Aorta (tissue), 5 donors: ENCODE measurements around the gene ZDHHC11. TPM values are rescaled to one million over a fixed set of nuclear protein-coding genes. Genes with fewer than 3 reads are reported as not detected.
"Not testable (repeated sequence)": the region's sequence is repeated elsewhere in the genome, so short reads cannot be mapped to it uniquely, and the experiment has no call there.

ENCODE experiments used
- ATAC-seq: fragments of 200-7000 bp; cut with Tn5 transposase; one replicate; pipeline ENCODE4 v1.9.1; 2022; ENCODE audit warnings: moderate library complexity; ENCODE audit not compliant: low FRiP score
- DNase-seq, 2 donors: peaks; one replicate each; pipeline ENCODE4 v3.0.0-alpha.2; 2020
- H3K27ac ChIP-seq, 2 donors: one replicate each; pipeline ENCODE4 v1.5.1; 2013; ENCODE audit warnings: low read length in 2 of 2, mild to moderate bottlenecking in 2 of 2, moderate library complexity in 2 of 2, control low read depth in 1 of 2, inconsistent platforms in 1 of 2, low read depth in 1 of 2
- H3K27me3 ChIP-seq, 2 donors: one replicate each; pipeline ENCODE4 v1.6.1; 2013; ENCODE audit warnings: control low read depth in 1 of 2, low read length in 1 of 2, mild to moderate bottlenecking in 1 of 2, moderate library complexity in 1 of 2; ENCODE audit not compliant: insufficient read depth in 2 of 2, control insufficient read depth in 1 of 2
- H3K36me3 ChIP-seq, 2 donors: one replicate each; pipeline ENCODE4 v1.6.1; 2013; ENCODE audit warnings: control low read depth in 1 of 2, low read length in 1 of 2, mild to moderate bottlenecking in 1 of 2; ENCODE audit not compliant: insufficient read depth in 2 of 2, control insufficient read depth in 1 of 2
- H3K4me1 ChIP-seq, 2 donors: one replicate each; pipeline ENCODE4 v1.6.1; 2013; ENCODE audit warnings: low read length in 2 of 2, control low read depth in 1 of 2, mild to moderate bottlenecking in 1 of 2, moderate library complexity in 1 of 2; ENCODE audit not compliant: insufficient read depth in 2 of 2, control insufficient read depth in 1 of 2
- H3K4me3 ChIP-seq, 2 donors: one replicate each; pipeline ENCODE4 v1.5.1; 2013; ENCODE audit warnings: low read length in 2 of 2, control low read depth in 1 of 2, mild to moderate bottlenecking in 1 of 2
- H3K9me3 ChIP-seq: one replicate; pipeline ENCODE4 v1.6.1; 2013; ENCODE audit warnings: mild to moderate bottlenecking, low read length; ENCODE audit not compliant: control insufficient read depth
- WGBS, 2 donors: extraction: QIAGEN DNeasy Blood & Tissue Kit; methylation state at CpG; one replicate each; pipeline ENCODE4 v1.1.7; 2013; 5-methylcytosine and 5-hydroxymethylcytosine counted together
- intact Hi-C, 2 donors: fragments of 100-400 bp; cut with DNase I; formaldehyde crosslinking; loops; one replicate each; pipeline versions ENCODE4 v1.14.2 to v1.15.0; 2022
- polyA plus RNA-seq, 2 donors: library from polyadenylated mRNA; stranded (reverse); fragments of 200-250 nt; gene quantifications; one replicate each; pipeline ENCODE4 v1.2.3, GENCODE V29; 2013
- total RNA-seq, 2 donors: library from RNA; stranded (reverse); fragmentation: NEBNext Ultra II Directional; extraction: Animal tissue kit (Norgen Biotek cat#: 25700); gene quantifications; one replicate each; pipeline ENCODE4 v1.2.1, GENCODE V29; 2021
- donor health status: healthy with polysubstance abuse.
- donor health status: Bipolar disorder and iron deficiency.
- donor health status: DM: no; HTN: no; CAD: no.
- donor health status: DM: no; HTN: no; CAD: no.
- donor health status: DM: yes; HTN: yes; CAD: no.

The ZDHHC11 gene
- total and polyA plus RNA-seq, 4 donors, result 1.5 to 26.0 (median 6.2) TPM

DNA sequence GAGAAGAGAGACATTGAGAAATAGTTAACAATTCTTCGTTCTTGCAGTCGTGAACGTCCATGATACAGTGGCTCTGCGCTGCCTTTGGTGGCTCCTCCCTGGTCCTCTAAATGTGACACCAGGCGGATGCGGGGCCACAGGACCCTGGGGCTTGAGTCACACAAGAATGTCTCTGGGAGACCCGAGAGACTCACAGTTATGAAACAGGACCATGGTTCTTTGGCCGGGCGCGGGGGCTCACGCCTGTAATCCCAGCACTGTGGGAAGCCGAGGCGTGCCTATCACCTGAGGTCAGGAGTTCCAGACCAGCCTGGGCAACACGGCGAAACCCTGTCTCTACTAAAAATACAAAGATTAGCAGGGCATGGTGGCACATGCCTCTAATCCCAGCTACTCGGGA is 767 bp upstream of the ZDHHC11 start:
- intact Hi-C loops, result no loop called here
- H3K36me3 ChIP-seq, result no peaks in the 10 kb centered on the region
- peak in 1 of 2 donors; percentile 63 for DNase-seq
- no peaks in the 10 kb centered on the region for H3K4me1 ChIP-seq
- no peak for ATAC-seq
- H3K9me3 ChIP-seq, result no peaks in the 10 kb centered on the region
- no peaks in the 10 kb centered on the region for H3K27me3 ChIP-seq
- H3K4me3 ChIP-seq, result no peak overlapping the region
- 74 to 78% methylated on average over 16 of the region's 16 CpGs for WGBS, 2 donors
- no peak overlapping the region for H3K27ac ChIP-seq

GRCh38 chr5:851076-851475 is 290 bp upstream of the ZDHHC11 start:
- Histone ChIP-seq H3K4me3 (no peak overlapping the region), H3K27me3 (no peaks in the 10 kb centered on the region), H3K27ac (no peak overlapping the region), H3K36me3 (no peaks in the 10 kb centered on the region), H3K4me1 (no peaks in the 10 kb centered on the region), H3K9me3 (no peaks in the 10 kb centered on the region)
- intact Hi-C loops, result no loop called here
- DNase-seq, result peak; percentile 32 to 68
- 65% methylated on average over 19 of the region's 19 CpGs for WGBS, 2 donors
- ATAC-seq, result no peak

- ATAC-seq, result peak; percentile 40
- no peaks in the 10 kb centered on the region for H3K9me3 ChIP-seq
- no peak overlapping the region for H3K4me3 ChIP-seq
- DNase-seq, result peak; percentile 33 to 73
- intact Hi-C loops, result no loop called here
- WGBS, 2 donors, result 44 to 64% methylated on average over 20 of the region's 20 CpGs
- H3K4me1 ChIP-seq, result no peaks in the 10 kb centered on the region
- no peaks in the 10 kb centered on the region for H3K27me3 ChIP-seq
- no peaks in the 10 kb centered on the region for H3K36me3 ChIP-seq
- no peak overlapping the region for H3K27ac ChIP-seq
Observed at GRCh38 chr5:849651-850301, 1.0 kb downstream of the ZDHHC11 start.

DNA sequence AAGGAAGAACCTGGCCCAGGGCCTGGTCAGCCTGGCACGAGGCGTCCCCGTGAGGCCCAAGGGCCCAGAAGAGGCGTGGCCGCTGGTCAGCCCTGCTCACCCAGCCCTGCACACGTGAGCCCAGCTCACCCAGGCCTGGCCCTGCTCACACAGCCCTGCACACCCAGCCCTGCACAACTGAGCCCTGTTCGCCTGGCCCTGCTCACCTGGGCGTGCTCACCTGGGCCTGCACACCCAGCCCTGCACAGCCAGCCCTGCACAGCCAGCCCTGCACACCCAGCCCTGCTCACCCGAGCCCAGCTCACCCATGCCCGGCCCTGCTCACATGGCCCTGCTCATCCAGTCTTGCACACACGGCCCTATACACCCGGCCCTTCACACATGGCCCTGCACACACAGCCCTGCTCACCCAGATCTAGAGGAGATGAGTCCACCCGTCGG is 2.1 kb downstream of the ZDHHC11 start:
- ATAC-seq, result no peak
- intact Hi-C loops, result no loop called here

DNA sequence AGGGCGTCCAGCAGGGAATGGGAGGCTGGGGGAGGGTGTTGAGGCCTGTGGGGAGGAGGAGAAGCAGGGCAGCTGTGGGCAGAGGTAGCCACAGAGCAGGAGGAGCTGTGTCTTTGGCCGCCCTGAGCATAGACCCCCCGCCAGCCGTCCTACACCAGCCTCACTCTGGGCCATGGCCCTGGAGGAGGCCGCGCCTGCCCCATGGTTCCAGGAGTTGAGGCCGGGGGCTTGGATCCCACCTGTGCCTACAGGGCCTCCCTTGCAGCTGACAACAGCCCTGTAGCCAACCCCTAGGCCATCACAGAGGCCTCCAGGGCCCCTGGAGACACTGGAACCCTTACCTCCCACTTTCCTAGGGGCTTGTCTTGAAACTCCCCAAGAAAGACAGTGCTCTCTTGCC is 3.0 kb downstream of the ZDHHC11 start:
- not testable (repeated sequence) for H3K27ac ChIP-seq, H3K9me3 ChIP-seq, H3K36me3 ChIP-seq, H3K4me3 ChIP-seq, H3K27me3 ChIP-seq, ATAC-seq, H3K4me1 ChIP-seq
- intact Hi-C loops, result loop anchor here (2.0 kb wide), 1 partner anchor 91 kb away; no protein-coding TSS in a partner anchor
- DNase-seq, result peak in 1 of 2 donors; percentile 61
- 95 to 100% methylated on average over 1 to 6 of the region's 7 CpGs for WGBS, 2 donors

More for the DNA sequence above, 2.1 kb downstream of the ZDHHC11 start:
- Histone ChIP-seq H3K27ac (no peak overlapping the region), H3K4me1 (no peaks in the 10 kb centered on the region), H3K27me3 (no peaks in the 10 kb centered on the region), H3K4me3 (no peak overlapping the region), H3K36me3 (no peaks in the 10 kb centered on the region), H3K9me3 (no peaks in the 10 kb centered on the region)
- peak; percentile 38 to 71 for DNase-seq
- 92 to 94% methylated on average over 14 of the region's 14 CpGs for WGBS, 2 donors

- not testable (repeated sequence) for H3K36me3 ChIP-seq, H3K27ac ChIP-seq, H3K4me3 ChIP-seq, H3K4me1 ChIP-seq, H3K9me3 ChIP-seq, H3K27me3 ChIP-seq, DNase-seq
- WGBS, 2 donors, result 74 to 90% methylated on average over 4 to 10 of the region's 18 CpGs
- peak; percentile 6 for ATAC-seq
- intact Hi-C loops, result loop anchor here (2.0 kb wide), 1 partner anchor 90 kb away; no protein-coding TSS in a partner anchor
Observed at GRCh38 chr5:847212-847611, 3.6 kb downstream of the ZDHHC11 start.

- not testable (repeated sequence) for H3K27ac ChIP-seq, H3K9me3 ChIP-seq, ATAC-seq, H3K4me1 ChIP-seq, H3K4me3 ChIP-seq, H3K36me3 ChIP-seq, H3K27me3 ChIP-seq
- 85 to 92% methylated on average over 18 of the region's 18 CpGs for WGBS, 2 donors
- peak in 1 of 2 donors; percentile 36 for DNase-seq
- intact Hi-C loops, result loop anchor here (2.0 kb wide), 1 partner anchor 90 kb away; no protein-coding TSS in a partner anchor
Observed at GRCh38 chr5:846602-847091, 4.1 kb downstream of the ZDHHC11 start.

GRCh38 chr5:845676-846601 is 4.8 kb downstream of the ZDHHC11 start:
- not testable (repeated sequence) for ATAC-seq, H3K9me3 ChIP-seq, H3K4me3 ChIP-seq, H3K27ac ChIP-seq, H3K27me3 ChIP-seq, H3K36me3 ChIP-seq, H3K4me1 ChIP-seq
- DNase-seq, result peak in 1 of 2 donors; percentile 42
- 85 to 86% methylated on average over 11 to 25 of the region's 35 CpGs for WGBS, 2 donors
- intact Hi-C loops, result loop anchor here (2.0 kb wide), 1 partner anchor 89 kb away; no protein-coding TSS in a partner anchor
